HG02852 (cell line): Measurements from ENCODE around the gene PRR15L.
"Not testable (repeated sequence)": the region's sequence is repeated elsewhere in the genome, so short reads cannot be mapped to it uniquely, and the experiment has no call there.

Source experiments
- ATAC-seq: cut with Tn5 transposase; IDR thresholded peaks from one replicate; pipeline ENCODE4 v1.9.1; 2021; ENCODE audit warnings: mild to moderate bottlenecking, moderate library complexity; ENCODE audit not compliant: unreplicated experiment

Gene PRR15L, protein sequence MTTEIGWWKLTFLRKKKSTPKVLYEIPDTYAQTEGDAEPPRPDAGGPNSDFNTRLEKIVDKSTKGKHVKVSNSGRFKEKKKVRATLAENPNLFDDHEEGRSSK

GRCh38 chr17:47957591-47958490, at the start of gene PRR15L:
Gene PRR15L (minus strand): TSS chr17:47957883. CDS start chr17:47953234, 4,649 bp downstream.
- ATAC-seq, result no peak

DNA sequence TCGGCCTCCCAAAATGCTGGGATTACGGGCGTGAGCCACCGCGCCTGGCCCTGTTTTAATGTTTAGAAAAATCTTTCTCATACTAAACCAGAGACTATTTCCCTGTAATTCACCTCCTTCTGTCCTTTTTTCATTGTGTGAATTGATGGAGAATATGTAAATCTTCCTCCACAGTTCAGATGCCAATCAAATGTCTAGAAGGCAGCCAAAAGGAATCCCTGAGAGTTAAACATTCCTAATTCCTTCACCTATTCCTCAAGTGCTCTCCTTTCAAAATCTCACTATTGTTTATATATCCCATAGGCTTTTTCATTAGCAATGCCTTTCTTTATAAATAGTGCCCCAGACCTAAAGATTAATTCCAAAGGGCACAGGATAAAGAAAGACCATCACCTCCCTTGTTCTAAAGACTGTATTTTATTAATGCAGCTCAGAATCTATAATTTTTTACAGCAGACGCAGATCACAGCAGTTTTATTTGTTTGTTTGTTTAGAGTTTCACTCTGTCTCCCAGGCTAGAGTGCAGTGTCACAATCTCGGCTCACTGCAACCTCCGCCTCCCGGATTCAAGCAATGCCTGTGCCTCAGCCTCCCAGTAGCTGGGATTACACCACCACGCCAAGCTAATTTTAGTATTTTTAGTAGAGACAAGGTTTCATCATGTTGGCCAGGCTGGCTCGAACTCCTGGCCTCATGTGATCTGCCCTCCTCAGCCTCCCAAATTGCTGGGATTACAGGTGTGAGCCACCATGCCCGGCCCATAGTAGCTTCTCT, 49.4 kb upstream of the PRR15L start:
- no peak for ATAC-seq

DNA sequence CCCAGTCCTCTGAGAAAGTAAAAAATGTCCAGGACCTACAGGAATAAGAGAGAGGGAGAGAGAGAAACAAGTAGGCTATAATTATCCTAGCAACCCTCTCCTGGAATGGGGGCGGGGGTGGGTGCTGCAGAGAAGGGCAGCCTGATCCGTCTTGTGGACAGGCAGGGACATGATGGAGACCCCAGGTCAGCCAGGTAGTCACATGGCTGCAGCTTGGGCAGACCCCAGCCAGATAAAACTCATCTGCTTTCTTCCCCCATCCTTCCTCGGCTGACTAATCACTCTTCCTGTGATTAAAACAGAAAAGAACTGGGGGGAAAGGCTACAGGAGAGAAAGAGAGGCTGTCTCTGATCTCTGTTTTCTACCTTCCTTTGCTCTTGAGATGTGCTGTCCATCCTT, 47.3 kb upstream of the PRR15L start:
- no peak for ATAC-seq

DNA sequence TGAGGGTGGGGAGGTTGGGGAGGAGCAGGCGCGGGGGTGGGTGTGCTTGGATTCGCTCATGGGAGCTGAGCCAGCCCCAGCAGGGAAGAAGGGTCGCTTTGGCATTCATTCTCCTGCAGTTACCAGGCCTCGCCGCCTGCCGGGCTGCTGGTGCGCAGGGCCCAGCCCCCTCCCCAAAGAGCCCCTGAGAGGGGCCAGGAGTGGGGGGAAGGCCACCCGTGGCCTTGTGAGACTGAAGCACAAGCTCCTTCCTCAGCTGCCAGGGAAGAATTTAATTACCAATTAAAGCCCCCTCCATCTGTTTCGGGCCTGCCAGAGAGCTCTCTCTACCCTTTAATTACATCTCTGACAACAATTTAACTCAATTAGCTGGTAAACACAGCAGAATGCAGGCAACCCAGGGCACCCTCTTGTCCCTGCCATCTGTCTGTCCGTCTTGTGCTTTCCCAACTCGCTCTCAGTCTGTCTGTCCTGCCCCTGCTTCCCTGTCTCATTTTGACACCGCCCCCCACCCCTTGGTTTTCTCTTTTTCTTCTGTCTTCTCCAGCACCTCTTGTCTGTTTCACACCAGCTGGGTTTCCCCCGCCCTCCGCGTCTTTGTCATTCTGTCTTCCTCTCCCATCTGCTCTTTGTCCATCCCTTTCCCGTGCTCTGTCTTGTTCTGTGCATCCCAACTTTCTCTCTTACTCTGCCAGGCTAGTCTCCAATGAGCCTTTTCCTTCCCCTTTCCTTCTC, 45.9 kb upstream of the PRR15L start:
- ATAC-seq, result no peak

- no peak for ATAC-seq
These were observed 45.3 kb upstream of the PRR15L start for GRCh38 chr17:48002916-48003416.

- no peak for ATAC-seq
These were observed 44.7 kb upstream of the PRR15L start for GRCh38 chr17:48002266-48002915.

GRCh38 chr17:48001657-48002056, 44.0 kb upstream of the PRR15L start:
- not testable (repeated sequence) for ATAC-seq

DNA sequence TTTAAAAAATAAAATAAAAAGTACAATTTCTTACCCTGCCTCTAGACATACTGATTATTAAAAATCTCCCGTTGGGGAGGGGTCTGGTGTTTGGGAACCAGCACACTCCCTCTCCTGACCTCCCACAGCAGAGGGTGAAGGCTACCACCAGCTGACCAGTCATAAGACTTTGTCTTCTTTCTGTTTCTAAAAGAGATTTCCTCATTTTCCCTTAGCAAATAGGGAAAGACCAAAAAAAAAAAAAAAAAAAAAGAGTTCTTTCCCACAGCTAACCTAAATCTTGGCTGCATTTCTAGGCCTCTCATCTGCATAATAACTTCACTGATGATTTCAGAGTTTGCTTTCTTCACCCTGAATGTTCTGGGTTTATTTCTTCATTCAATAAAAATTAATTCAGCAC, 43.5 kb upstream of the PRR15L start:
- no peak for ATAC-seq

DNA sequence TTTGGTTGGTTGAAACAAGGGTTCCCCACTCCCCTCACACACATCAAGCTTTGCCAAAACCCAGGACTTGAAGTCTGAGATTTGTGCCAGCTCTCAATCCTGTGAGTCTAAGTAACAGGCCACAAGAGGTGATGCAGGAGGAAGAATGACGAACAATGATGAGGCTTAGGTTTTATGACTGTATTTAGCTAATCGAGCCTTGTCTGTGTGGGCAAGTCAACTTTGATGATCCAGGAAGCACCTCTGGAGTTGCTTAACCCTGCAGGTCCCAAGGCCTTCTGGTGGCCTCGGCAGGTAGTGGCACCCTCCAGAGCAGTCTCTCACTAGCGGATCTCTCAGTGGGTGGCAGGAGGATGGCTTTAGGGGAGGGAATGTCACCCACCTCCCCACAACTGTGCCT, 41.9 kb upstream of the PRR15L start:
- no peak for ATAC-seq

DNA sequence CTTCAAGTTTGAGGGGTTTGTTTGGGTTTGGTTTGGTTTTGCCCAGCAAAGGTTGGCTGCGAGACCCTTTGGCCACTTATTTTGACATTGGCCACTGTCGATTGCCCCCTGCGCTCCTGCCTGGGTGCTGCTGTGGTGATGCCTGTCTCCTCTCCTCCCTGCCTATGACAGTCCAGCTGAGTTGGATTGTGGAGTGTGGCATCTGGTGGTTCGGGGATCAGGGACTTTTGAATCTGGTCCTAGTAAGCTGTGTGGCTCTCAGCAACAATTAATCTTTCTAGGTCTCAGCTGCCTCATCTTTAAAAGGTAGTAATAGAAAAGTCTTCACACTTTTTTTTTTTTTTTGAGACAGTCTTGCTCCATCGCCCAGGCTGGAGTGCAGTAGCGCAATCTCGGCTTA, 40.4 kb upstream of the PRR15L start:
- no peak for ATAC-seq

DNA sequence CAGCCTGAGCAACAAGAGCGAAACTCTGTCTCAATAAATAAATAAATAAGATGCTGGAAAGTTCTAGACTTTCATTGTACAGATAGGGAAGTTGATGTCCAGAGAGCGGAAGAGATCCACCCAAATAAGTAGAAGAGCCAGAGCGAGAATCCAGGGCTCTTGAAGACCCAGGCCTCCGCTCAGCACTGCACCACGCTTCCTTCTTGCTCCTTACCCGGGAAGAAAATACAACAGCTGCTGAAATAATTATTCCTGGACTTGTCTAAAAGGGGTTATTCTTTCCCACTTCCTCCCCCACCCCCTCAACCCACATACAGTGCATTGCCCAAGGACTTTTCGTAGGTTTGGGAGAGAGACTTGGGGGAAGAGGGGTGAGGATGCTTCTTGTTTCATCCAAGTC, 39.9 kb upstream of the PRR15L start:
- ATAC-seq, result no peak

GRCh38 chr17:47996201-47996600, 38.5 kb upstream of the PRR15L start:
- no peak for ATAC-seq

DNA sequence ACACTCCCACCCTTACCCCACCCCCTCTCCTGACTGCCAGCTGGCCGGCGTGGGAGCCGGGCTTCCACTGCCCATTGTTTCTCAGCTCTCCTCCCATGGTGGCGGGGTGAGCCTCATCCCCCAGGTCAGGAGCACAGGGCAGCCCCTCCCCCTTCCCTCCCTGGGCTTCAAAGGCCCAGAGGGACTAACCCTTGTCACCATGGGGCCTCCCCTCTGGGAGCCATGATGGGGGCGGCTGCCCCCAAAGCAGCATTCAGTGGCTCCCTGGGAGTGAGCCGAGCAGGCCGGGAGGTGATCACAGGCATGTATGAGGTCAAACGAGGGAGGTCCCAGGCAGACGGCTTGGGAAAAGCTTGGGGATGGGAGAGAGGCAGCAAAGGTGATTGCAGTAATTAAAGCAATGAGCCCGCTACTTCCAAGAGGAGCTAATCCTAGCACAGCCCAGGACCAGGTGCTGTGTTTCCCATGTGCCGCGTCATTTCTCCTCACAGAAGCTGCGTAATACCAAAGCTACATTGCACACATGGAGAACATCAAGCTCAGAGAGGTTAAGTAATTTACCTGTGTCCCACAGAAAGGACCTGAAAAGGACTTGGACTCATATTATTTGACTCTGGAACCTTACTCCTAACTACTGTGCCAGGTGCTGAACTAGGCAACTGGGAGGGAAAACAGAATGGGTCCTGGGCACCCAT, 37.7 kb upstream of the PRR15L start:
- ATAC-seq, result no peak

GRCh38 chr17:47994724-47995123, 37.0 kb upstream of the PRR15L start:
- ATAC-seq, result no peak

- no peak for ATAC-seq
These were observed 36.3 kb upstream of the PRR15L start for GRCh38 chr17:47993964-47994363.

DNA sequence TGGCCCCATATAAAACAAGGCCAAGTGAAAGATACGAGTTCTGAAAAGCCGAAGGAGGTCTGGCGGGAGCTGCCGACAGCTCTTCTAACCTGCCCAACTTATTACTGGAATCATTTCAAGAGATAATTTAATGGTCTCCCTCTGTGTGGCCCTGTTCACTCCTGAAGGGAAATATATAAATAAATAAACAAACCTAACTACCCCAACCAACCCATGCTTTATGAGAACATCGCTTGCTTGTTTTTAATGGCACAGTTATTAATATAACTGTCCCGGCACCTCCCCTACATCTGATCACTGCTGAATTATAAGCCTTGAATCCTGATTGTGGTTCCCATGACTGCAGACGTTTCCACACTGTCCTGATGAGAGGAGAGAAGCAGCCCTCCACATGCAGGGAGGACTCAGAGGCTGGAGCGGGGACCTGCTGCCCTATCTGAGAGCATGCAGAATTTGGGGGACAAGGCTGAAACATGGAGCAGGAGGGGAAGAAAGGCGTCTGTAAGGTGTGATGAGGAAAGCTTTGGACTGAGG, 35.4 kb upstream of the PRR15L start:
- no peak for ATAC-seq

DNA sequence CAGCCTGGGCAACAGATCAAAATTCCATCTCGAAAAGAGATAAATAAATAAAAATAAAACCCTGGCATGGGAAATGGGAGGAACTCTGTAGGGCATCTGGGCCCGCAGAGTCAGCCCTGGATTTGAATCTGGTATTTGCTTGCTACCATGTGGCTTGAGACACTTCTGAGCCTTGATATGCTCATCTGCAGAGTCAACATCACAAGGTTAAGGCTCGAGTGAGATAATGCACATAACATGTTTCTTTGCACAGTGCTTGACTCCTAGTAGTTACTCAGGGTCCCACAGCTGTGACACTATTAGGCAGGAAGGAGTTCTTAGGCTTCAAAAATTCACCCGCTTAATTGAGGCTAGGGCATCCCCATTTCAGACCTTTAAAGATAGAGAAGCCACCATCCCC, 34.5 kb upstream of the PRR15L start:
- ATAC-seq, result no peak

GRCh38 chr17:47990962-47991731, 33.5 kb upstream of the PRR15L start:
- ATAC-seq, result no peak

- no peak for ATAC-seq
These were observed 32.0 kb upstream of the PRR15L start for GRCh38 chr17:47989700-47990099.
